HK-2 (cell line): ENCODE results near the gene PADI2.

Experiments used
- DNase-seq: peaks from one replicate; pipeline ENCODE4 v3.0.0-alpha.2; 2018; ENCODE audit not compliant: unreplicated experiment

Gene PADI2

GRCh38 chr1:17055801-17056200 is 63.5 kb downstream of the PADI2 start:
- DNase-seq: no peak

- peak; percentile 98 for DNase-seq
Measured at GRCh38 chr1:17053685-17054410, 65.4 kb downstream of the PADI2 start, which contains the start of gene SDHB. Gene SDHB (minus strand): TSS chr1:17054032. CDS start chr1:17054019, 13 bp downstream.

- DNase-seq: no peak
Measured at GRCh38 chr1:17053086-17053684, 66.1 kb downstream of the PADI2 start.

GRCh38 chr1:17052641-17053040 is 66.6 kb downstream of the PADI2 start:
- no peak for DNase-seq

- DNase-seq: no peak
Measured at GRCh38 chr1:17052038-17052437, 67.2 kb downstream of the PADI2 start.

GRCh38 chr1:17047924-17048323 is 71.3 kb downstream of the PADI2 start:
- DNase-seq: no peak

- no peak for DNase-seq
Measured at GRCh38 chr1:17046334-17046657, 73.0 kb downstream of the PADI2 start.

GRCh38 chr1:17045634-17046333 is 73.5 kb downstream of the PADI2 start:
- no peak for DNase-seq

GRCh38 chr1:17045150-17045549 is 74.1 kb downstream of the PADI2 start:
- no peak for DNase-seq

- no peak for DNase-seq
Measured at GRCh38 chr1:17043676-17044075, 75.6 kb downstream of the PADI2 start.

- no peak for DNase-seq
Measured at GRCh38 chr1:17040135-17040534, 79.1 kb downstream of the PADI2 start.

- no peak for DNase-seq
Measured at GRCh38 chr1:17039522-17039921, 79.7 kb downstream of the PADI2 start.

- no peak for DNase-seq
Measured at GRCh38 chr1:17033481-17033880, 85.8 kb downstream of the PADI2 start.

GRCh38 chr1:17032741-17033140 is 86.5 kb downstream of the PADI2 start:
- DNase-seq: no peak

- no peak for DNase-seq
Measured at GRCh38 chr1:17031436-17031835, 87.8 kb downstream of the PADI2 start.

- DNase-seq: no peak
Measured at GRCh38 chr1:17030206-17030605, 89.0 kb downstream of the PADI2 start.

- DNase-seq: no peak
Measured at GRCh38 chr1:17028662-17029188, 90.5 kb downstream of the PADI2 start.

- no peak for DNase-seq
Measured at GRCh38 chr1:17027900-17028299, 91.4 kb downstream of the PADI2 start.

GRCh38 chr1:17027403-17027802 is 91.8 kb downstream of the PADI2 start:
- no peak for DNase-seq

GRCh38 chr1:17024721-17025120 is 94.5 kb downstream of the PADI2 start:
- no peak for DNase-seq

- no peak for DNase-seq
Measured at GRCh38 chr1:17023573-17023972, 95.7 kb downstream of the PADI2 start.

GRCh38 chr1:17023102-17023501 is 96.1 kb downstream of the PADI2 start:
- no peak for DNase-seq

GRCh38 chr1:17021896-17022295 is 97.4 kb downstream of the PADI2 start:
- DNase-seq: no peak
